Stimulated activated CD4-positive, alpha-beta T cell treated with anti-CD3 and anti-CD28 coated beads, Interleukin-12 subunit alpha, Interleukin-12 subunit beta, amount 100 ng/mL, for 24 hours (primary cell): ENCODE results near the gene RGS1.

Experiments used
- DNase-seq, 2 experiments: peaks; one replicate each; pipeline ENCODE4 v3.0.0-alpha.2; 2020; ENCODE audit warnings: low read depth in 2 of 2

Gene RGS1

DNA sequence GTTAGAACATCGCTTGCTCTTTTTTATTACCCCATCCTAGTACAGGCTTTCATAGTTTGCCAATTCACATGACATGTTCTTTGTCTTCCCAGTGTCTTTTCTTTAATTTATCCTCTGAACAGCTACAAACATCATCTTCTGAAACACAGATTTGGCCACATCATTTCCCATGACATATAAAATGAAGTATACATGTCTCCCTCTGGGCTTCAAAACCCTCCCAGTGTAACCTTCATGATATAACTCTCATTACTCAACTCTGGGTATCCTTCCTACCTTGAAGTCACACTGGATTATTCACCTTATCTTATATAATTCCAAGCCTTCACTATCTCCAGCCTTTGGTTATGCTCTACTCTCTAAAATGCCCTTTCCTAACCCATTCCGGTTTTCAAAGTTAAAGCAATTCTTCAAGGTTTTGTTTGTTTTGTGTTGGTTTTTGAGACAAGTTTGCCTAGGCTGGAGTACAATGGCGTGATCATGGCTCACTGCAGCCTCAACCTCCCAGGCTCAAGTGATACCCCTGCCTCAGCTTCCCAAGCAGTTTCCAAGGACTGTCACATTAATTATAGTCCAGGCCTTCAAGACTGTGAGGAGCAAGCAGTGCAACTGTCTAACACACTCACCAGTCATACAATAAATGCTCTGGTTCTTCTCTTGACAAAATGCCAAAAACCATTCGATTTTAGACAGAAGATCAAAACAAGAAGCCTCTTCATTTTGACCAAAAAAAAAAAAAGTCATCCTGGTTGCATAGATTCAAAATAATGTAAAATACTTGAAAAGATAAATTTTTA lies 5.8 kb downstream of the RGS1 start:
- DNase-seq, result no peak

DNA sequence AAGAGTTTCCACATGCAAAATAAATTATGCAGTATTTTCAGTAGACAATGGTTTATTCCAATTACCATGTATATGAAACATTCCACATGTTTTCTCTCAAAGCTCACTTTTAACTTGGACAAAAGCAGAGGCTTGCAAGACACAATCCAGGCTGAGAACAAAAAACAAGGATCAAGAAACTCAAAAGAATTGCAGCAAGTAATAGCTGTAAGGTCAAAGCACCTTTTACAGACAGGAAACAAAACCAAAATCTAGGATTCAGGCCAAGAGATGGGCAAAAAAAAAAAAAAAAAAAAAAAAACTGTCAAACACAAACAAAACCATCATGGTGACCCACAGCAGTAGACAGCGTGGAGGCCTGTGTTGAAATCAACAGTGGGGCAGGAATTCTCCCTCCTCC lies 9.3 kb downstream of the RGS1 start:
- DNase-seq, result no peak

DNA sequence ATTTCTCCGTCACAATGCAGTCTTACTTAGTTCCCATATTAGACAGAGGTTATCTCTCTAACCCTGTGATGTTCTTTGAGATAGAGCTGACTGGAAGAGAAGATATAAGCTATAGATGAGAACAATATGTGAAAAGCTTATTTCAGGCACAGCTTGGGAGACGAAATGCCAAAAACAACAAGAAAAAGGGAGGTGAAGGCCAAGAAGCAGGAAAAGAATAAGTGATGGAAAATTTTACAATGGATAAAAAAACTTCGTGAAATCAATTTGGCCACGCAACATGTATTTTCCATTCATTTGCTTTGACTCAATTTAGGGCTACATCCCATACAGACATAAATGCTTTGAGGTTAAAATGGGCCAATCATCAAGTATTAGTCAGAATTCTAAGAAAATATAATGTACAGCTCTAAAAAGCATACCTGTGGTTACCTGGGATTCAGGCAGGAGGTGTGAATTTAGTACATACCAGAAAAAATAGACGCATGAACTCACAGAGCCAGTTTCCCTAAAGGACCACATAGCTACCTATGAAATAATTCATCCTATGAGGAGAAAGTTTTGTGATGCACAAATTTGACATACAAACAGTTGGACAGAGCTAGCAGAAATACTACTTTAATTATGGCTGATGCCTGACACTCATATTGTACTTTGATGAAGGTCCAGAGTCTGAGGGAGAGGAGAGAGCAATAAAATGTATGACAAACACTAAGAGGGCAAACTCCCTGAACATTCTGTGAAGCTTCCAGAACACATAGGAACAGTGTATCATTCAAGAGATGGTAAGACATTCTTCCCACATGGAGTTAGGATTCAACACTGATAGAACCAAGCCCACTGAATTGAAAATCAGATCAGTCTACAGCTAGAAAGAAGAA lies 12.1 kb downstream of the RGS1 start:
- no peak for DNase-seq

DNA sequence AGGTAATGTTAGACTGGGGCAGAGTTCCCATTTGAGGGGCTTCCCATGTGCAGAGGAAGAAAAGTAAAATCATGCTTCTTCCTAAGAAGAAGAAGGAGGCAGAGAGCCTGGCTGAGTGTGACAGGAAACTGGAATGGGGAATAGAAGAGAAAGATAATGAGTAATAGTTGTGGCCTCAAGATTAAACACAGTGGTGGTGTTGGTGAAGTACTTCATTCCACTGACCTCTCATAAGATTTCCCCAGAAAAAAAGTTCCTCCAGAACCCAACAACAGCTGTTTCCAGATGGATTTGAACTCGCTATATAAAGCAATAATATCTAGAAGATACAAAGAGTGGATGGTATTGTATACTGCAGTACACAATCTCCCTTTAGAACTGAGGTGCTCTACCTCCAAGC lies 13.0 kb downstream of the RGS1 start:
- no peak for DNase-seq

DNA sequence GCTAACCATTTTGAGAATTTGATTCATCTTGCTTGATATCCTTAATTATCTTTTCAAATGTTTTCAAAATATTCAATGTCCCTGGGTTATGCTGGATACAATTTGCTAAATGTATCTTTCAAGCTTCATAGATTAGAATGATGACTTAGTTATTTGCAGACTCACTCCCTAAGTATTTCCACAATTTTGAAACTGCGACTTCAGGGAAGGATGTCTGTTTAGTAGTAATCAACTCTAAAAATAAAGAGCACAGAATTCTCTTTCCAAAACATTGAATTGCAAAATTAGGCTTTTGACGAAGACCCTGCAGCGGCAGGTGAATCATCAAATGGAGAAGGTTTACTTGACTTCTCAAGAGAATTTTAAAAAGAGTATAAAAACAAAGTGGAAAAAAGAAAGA lies 14.2 kb downstream of the RGS1 start:
- no peak for DNase-seq

DNA sequence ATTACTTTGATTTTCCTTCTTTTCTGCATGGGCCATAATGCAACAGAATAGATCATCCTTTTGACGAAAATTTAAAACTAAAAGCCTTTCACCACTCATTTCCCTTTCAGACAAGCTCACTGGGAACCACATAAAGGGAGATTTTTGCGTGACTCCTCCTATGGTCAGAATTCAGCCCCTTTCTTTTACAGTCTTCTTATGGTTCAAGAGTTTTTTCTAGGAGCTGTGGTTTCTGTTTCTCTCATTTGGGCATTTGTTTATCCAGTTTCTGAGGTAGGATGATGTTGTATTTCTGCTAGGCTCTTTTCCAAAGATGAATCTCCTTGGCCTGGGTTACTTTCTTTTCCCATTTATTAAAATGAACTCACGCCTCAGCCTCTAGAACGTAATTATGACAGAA lies 16.9 kb downstream of the RGS1 start:
- DNase-seq, result no peak

DNA sequence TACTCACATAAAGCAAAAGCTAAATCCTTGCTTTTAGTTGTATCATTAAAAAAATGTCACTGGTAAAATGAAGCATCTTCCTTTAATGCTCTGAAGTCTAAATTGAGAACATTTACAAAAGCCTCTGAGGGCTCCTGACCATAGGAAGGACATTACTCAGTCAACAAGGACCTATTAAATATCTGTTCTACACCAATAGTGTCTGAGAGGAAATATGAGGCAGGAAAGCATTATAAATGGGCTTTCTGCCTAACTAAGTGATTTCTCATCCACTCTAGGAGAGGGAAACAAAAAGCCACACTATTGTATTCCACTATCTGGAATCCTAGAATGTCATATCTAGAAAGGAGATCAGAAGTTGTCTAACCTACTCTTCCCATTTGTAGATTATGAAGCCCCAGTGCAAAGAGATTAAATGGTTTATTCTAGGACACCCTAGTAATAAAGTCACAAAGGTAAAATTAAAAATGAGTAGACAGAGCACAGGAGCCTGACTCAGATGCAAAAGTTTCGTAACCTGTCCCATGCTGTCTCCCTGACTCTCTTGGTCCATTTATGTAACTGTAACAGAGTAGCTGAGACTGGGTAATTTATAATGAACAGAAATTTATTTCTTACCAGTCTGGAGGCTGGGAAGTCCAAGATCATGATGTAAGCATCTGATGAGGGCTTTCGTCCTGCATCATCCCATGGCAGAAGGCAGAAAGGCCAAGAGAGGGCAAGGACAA lies 17.6 kb downstream of the RGS1 start:
- no peak for DNase-seq

DNA sequence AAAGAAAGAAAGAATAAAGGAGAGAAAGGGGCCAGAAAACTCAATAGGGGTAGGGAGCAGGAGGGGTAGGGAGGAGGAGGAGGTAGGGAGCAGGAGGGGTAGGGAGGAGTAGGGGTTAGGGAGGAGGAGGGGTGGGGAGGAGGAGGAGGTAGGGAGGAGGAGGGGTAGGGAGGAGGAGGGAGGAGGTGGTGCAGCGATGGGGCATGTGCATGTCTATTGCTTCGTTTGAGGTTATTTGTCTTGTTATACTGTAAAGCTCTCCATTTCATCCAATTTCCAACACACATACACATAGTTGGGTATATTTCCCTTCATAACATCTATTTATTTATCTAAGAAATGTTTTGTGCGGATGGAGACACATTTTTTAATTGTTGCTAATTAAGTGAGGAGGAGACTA lies 19.7 kb downstream of the RGS1 start:
- no peak for DNase-seq

DNA sequence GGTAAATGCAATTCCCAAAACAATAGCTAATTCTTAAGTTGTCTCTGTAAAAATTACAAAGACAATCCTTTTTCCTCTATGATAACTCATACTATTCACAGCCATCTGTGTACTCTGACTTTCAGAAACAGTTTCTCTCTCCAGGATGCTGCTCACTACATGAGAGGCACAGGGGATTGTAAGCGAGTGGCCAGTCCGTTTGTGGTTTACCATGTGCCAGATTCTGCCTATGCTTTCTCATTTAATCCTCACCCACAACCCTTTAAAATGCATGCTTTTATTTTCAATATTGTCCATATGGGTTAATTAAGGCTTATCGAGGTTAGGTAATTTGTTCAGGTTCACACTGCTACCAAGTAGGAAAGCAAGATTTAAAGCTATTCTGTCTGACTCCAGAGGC lies 23.0 kb downstream of the RGS1 start:
- DNase-seq, result no peak

DNA sequence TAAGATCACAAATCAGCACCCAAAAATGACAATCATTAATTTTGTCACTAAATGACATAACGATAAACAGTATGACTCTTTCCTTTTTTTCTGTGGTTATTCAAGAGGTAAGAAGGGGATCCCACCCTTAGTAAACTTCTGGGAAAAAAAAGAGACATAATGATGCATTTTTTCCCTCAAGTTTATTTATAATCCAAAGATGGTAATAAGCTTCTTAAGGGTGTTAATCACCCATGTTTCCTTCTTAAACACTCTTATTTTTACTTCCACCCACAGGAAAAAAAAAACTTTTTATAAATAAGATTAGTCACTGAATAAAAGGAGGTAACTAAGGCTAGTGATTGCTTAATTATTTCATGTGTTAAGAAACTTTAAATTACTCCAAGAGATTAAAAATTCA lies 24.7 kb downstream of the RGS1 start:
- DNase-seq, result no peak

DNA sequence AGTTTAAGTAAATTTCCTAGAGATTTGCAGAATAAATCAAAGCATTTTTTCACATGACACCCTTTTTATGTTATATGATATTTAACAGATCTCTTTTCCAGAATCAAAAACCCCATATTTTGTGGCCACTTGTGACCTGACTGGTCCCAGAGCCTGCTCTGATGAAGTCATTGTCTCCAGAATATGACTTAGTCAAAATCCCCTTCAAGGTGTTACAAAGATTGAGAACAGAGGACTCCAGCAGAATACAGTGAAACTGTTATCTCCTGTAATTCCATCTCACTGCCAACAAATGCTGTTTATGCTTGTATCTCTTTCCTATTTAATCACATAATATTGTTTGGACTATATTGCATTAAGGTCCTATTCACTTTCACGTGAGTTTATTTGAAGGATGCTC lies 25.6 kb downstream of the RGS1 start:
- DNase-seq, result no peak

DNA sequence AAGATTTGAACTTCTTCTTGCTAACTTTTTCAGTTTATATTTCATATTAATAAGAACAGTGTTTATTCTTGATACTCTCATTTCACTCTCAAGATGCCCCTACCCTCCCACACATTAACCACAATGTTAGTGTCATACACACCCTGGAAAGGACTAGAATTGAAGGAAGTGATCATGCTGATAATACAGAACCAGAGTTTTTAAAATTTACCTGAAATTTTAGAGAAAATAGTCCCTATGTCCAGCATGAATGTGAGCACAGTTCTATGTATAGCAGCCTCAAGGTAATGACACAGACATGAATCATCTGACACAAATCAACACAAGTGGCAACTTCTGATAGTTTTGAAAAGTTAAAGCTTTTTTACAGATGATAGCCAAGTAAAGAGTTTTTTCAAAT lies 26.0 kb downstream of the RGS1 start:
- no peak for DNase-seq

DNA sequence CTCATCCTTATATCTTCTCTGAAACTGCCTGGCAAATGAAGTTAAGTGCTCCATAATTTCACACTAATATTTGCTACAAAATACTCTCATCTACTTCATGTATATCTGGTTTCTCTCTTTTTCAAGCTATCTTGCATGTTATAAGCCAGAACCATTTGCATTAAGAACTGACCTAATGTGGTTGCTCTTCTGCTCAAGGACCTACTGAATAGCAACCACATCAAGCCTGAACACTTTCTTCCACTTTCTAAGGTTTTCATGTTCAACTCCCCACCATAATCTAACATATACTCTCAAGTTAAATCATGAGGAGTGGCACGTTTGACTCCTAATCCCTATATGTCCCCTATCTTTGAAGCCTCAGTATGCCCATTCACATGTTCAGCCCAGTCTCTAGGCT lies 27.2 kb downstream of the RGS1 start:
- DNase-seq, result no peak

DNA sequence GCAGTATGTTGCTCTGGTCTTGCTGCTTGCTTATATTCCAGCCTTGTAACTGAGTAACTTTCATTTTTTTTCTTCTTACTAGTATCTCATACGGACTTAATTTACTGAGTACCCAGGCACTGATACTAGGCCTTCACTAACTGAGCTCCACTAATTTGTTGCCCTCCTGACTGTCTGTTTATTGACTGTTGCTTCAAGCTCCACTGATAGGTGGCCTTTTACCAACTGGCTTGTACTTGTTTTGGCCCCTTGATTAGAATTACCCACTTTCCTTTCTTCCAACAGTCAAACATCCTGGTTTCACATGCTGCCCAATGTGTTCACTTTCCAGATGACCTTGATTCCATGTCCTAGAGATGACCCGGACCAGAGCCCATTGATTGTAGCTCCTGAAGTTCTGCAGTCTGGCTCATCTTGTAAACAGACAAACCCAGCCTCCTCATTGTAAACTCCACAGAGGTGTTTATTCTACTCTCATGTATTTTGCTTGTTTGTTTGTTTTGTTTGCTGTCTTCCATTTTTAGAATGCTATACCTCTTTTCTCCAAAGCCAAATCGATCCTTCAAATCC lies 27.7 kb downstream of the RGS1 start:
- no peak for DNase-seq

DNA sequence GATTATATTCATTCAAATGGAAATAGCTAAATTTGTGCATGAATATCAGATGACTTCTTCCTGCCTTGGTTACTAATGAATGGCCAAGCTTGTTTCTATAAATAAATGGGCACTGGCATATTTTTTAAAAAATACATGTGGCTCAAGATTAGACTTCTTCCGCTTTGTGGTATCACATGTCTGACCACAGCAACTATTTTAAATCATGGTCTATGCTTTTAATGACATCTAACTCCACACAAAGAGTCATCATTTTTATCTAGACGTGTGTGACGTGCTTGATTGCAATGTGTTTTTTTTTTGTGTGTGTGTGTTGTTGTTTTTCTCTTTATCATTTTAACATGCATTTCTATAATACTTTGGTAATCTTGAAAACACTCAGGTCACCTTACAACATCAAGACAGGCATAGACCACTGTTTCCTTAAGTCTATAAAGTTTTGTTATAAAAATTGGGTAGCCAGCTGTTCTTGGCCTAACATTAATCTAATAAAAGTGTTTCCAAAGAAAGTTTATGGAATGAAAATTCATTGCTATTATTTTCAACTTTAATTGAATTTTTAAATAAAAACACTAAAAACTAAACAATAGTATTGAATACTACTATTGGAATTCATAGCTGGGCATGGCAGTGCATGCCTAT lies 29.5 kb downstream of the RGS1 start:
- no peak for DNase-seq

DNA sequence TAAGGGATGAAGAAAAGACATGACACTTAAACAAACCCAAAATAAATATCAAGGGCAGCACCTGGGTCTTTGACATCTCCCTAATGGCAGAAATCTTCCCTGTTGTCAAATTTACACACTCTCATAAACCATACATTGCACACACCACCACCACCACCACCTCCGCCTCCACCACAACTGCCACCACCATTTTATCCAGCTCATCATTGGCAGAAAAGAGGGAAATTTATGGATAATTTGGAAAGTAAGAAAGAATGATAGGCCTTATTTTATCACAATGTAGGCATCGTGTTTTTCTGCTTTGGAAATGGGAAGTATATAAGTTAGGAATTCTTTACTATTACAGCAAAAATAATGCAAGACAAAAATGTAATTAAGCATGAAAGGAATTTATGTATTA lies 33.1 kb downstream of the RGS1 start:
- DNase-seq, result no peak

DNA sequence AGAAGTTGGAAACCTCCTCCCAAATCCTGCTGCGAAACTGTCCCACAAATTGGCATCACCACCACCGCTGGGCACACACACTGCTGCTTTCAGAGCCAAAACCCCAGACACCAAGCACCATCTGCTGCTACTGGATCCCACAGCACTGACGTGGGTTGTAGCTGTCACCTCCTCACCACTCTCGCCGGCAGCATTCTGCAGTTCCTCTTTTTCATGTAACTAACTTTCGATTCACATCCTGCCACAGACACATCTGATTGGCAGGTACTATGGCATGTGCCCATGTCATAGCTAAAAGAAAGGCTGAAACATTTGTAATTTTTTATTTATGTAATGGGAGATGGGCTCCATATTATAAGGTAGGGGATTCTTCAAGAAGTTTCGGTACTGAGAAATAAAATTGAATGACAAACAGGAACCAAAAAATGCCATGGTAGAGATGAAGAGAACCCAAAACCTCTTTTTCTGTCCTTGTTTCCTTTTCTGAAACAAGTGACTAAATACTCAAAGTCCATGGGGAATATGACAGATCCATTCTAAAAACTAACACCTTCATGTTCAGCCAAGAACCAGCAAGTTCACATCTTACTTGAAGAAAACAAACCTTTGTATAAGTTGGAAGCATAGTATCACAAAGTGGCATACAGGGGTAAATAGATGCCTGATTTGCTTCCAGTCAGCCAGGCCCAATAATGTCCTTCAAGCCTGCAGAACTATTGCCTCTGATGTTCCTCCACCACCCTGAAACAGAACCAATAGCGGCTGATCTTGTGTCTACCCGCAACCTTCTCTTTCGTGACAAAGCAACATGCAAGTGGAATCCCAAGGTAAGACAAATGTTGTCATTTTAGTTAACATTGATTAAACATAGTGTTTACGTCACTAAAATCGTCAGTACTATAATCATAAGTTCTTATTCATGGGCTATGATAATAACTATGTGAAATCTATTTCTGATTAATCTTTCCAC lies 33.8 kb downstream of the RGS1 start:
- DNase-seq, result peak; percentile 8

DNA sequence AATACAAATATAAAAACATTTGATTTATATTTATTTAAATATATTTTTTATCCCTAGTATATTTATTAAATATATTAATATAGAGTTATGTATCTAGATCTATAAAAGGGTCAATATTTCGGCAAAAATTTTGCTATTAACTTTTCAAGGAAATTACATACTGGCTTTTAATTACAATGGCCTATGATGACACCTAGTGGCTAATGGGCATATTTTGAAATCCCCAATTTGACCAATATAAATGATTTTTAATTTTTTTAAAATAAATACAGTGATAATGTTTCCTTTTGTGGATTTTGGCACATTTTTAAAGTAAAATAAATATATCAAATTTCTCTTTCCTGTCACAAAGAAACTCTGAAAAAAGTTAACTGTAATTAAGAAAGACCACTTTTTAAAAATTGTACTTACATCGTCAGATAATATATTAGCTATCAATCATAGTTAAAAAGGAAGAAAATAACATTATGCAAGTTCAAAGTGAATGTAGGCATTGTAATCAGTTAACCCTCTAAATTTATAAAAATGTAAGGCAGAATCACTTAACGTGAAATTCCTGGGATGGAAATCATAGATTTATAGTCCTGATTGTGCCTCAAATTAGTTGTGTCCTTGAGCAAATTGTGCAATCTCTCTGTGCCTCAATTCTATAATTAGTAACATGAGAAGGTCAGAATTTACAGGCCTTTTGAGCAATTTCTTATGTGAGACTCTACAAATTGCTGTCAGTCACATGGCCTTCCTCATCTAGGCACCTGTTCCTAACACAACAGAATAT lies 34.7 kb downstream of the RGS1 start:
- DNase-seq, result no peak

DNA sequence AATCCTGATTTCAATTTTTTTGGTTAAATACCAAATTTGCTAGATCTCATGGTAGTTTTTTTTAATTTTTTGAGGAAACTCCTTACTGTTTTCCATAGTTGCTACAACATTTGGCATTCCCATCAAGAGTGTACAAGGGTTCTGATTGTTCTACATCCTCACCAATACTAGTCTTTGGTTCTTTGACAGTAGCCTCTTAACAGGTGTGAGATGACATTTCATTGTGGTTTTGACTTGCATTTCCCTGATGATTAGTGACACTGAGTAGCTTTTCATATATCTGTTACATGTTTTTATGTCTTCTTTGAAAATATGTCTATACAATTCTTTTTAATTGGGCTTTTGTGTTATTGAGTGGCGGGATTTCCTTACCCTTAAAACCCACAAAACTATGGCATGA lies 39.5 kb downstream of the RGS1 start:
- DNase-seq, result no peak
